NB4 (cell line): ENCODE measurements around the gene MRM3.

Source experiments
- DNase-seq: peaks from one replicate; pipeline ENCODE4 v3.0.0; 2010; ENCODE audit warnings: low read depth
- H3K4me3 ChIP-seq: one replicate; pipeline ENCODE4 v1.5.1; 2011; ENCODE audit warnings: mild to moderate bottlenecking, low read depth, low read length, moderate library complexity
- CTCF ChIP-seq: IDR thresholded peaks from one replicate; pipeline ENCODE4 v1.5.1; 2012; ENCODE audit warnings: low read depth, low read length
- MYC ChIP-seq: IDR thresholded peaks from 2 replicates; pipeline ENCODE4 v1.6.1; 2011; ENCODE audit warnings: low read depth, low read length
- POLR2A ChIP-seq: IDR thresholded peaks from 2 replicates; pipeline ENCODE4 v1.6.1; 2011; ENCODE audit warnings: mild to moderate bottlenecking; ENCODE audit not compliant: insufficient read length; ENCODE audit errors: extremely low read depth
- TF ChIP-seq, protein P1 (sequence below): IDR thresholded peaks from 2 replicates; pipeline ENCODE4 v1.6.1; 2011; ENCODE audit warnings: low read depth, low read length

MRM3 gene

DNA sequence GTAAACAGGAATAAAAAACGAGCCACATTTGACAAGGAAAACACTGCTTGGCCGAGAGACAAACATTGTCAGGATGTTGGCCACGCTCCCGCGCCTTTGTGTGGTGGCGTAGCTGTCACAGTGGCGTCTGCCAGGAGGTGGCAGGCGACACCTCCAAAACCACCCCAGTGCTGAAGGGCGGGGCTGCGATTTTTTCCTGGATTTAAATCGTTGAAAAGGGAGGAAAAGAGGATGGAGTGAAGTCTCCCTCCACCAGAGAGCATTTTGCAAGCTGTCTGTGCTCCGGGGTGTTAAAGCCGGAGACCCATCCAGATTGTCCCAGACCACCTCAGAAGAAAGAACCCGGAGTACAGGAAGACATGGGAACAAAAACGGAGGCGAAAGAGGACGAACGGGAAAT is 12.7 kb downstream of the MRM3 start:
- DNase-seq, result no peak
- TF ChIP-seq POLR2A (no peak), CTCF (peak; percentile 18)
- H3K4me3 ChIP-seq, result no peak overlapping the region

DNA sequence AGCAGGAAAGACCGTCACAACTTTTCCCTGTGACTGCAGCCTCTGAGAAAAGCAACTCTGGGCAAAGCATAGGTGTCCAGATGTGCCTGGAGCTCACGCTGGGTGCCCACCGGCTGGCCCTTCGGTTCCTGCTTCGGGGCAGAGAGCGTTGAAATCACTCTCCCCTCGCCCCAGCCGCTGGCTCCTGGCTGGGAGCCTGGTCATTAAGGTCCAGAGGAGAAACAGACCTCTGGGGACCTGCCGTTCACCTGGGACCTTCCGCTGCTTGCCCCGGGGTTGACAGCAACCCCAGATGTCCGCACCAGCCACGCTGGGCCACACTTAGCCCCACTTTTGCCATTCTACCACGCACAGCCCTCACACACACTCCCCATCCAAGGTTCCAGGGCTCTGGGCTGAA is 13.1 kb downstream of the MRM3 start:
- no peak for DNase-seq
- TF ChIP-seq CTCF, result no peak
- no peak for TF ChIP-seq POLR2A
- TF ChIP-seq MYC, result no peak
- TF ChIP-seq, protein P1, sequence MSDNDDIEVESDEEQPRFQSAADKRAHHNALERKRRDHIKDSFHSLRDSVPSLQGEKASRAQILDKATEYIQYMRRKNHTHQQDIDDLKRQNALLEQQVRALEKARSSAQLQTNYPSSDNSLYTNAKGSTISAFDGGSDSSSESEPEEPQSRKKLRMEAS, result no peak
- no peak overlapping the region for H3K4me3 ChIP-seq

GRCh38 chr17:795721-796120 is 13.6 kb downstream of the MRM3 start:
- TF ChIP-seq POLR2A, result no peak
- TF ChIP-seq MYC, result no peak
- no peak for TF ChIP-seq CTCF
- TF ChIP-seq, protein P1, result no peak
- no peak for DNase-seq
- no peak overlapping the region for H3K4me3 ChIP-seq

DNA sequence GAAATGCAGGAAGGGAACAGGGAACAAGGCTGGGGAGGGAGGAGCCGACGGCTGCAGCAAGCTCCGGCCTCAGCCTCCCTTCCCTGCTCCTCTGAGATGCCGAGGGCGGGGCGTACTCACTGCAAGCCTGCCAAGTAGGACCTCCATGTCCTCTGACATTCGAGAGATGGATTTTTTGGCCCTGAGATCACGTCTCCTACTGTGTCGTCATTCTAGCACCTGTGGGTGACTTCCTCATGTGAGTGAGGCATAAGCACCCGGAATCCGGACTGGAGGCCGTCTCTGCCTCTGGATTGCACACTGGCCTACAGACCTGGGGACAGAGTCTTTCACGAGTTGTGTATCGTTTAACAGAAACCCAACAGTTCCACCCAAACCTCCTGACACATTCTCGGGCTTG is 14.5 kb downstream of the MRM3 start:
- TF ChIP-seq MYC (no peak), POLR2A (no peak), CTCF (no peak)
- TF ChIP-seq, protein P1, result no peak
- no peak overlapping the region for H3K4me3 ChIP-seq
- DNase-seq, result no peak

- no peak for TF ChIP-seq MYC
- TF ChIP-seq, protein P1, result no peak
- TF ChIP-seq POLR2A, result no peak
- TF ChIP-seq CTCF, result no peak
- DNase-seq, result no peak
These were observed 15.2 kb downstream of the MRM3 start for GRCh38 chr17:797236-797840.

GRCh38 chr17:798246-798645 is 16.1 kb downstream of the MRM3 start:
- TF ChIP-seq MYC (no peak), POLR2A (no peak), CTCF (no peak)
- TF ChIP-seq, protein P1, result no peak
- no peak for DNase-seq
- no peak overlapping the region for H3K4me3 ChIP-seq

More at GRCh38 chr17:797236-797840, 15.2 kb downstream of the MRM3 start:
- no peak overlapping the region for H3K4me3 ChIP-seq
